Measurements from ENCODE around the gene HLA-DPA1. TPM values are rescaled to one million over a fixed set of nuclear protein-coding genes. Genes with fewer than 3 reads are reported as not detected.

The HLA-DPA1 gene
- total RNA-seq, 2 donors from 2014 or later: 62.0 to 71.2 TPM

GRCh38 chr6:33080127-33081089, 7.0 kb upstream of the HLA-DPA1 start:
- Mint-ChIP-seq H3K27me3 (peaks cover 15% of the 10 kb centered on the region), H3K27ac (peak overlapping the region; percentile 43), H3K36me3 (ENCODE audit: low read depth) (peaks cover 8% of the 10 kb centered on the region), H3K4me1 (peaks cover 47% of the 10 kb centered on the region), H3K4me3 (peak overlapping the region; percentile 50)
- no peak for DNase-seq
- ATAC-seq: peak; percentile 32
- no peaks in the 10 kb centered on the region for H3K9me3 ChIP-seq (ENCODE audit: control insufficient read depth, low read length, poor library complexity, severe bottlenecking)

GRCh38 chr6:33079580-33079979, 6.1 kb upstream of the HLA-DPA1 start:
- Mint-ChIP-seq H3K27me3 (peaks cover 15% of the 10 kb centered on the region), H3K4me1 (peaks cover 50% of the 10 kb centered on the region), H3K36me3 (ENCODE audit: low read depth) (peaks cover 8% of the 10 kb centered on the region), H3K4me3 (no peak overlapping the region), H3K27ac (no peak overlapping the region)
- no peaks in the 10 kb centered on the region for H3K9me3 ChIP-seq (ENCODE audit: control insufficient read depth, low read length, poor library complexity, severe bottlenecking)
- no peak for DNase-seq
- no peak for ATAC-seq

GRCh38 chr6:33078919-33079521, 5.6 kb upstream of the HLA-DPA1 start:
- H3K27ac Mint-ChIP-seq: peak overlapping the region; percentile 68
- no peak for ATAC-seq
- peaks cover 50% of the 10 kb centered on the region for H3K4me1 Mint-ChIP-seq
- H3K9me3 ChIP-seq (ENCODE audit: control insufficient read depth, low read length, poor library complexity, severe bottlenecking): no peaks in the 10 kb centered on the region
- H3K4me3 Mint-ChIP-seq: peak overlapping the region; percentile 7
- H3K36me3 Mint-ChIP-seq (ENCODE audit: low read depth): peaks cover 8% of the 10 kb centered on the region
- peaks cover 15% of the 10 kb centered on the region for H3K27me3 Mint-ChIP-seq
- DNase-seq: no peak

GRCh38 chr6:33078442-33078841, 5.0 kb upstream of the HLA-DPA1 start:
- ATAC-seq (no peak), DNase-seq (no peak)
- Mint-ChIP-seq H3K4me1 (peaks cover 53% of the 10 kb centered on the region), H3K27ac (peak overlapping the region; percentile 68), H3K27me3 (peaks cover 15% of the 10 kb centered on the region), H3K4me3 (peak overlapping the region; percentile 68), H3K36me3 (ENCODE audit: low read depth) (peaks cover 8% of the 10 kb centered on the region)
- H3K9me3 ChIP-seq (ENCODE audit: control insufficient read depth, low read length, poor library complexity, severe bottlenecking): no peaks in the 10 kb centered on the region

GRCh38 chr6:33077908-33078307, 4.5 kb upstream of the HLA-DPA1 start:
- no peak for DNase-seq
- Mint-ChIP-seq H3K27ac (peak overlapping the region; percentile 68), H3K4me1 (peaks cover 55% of the 10 kb centered on the region), H3K36me3 (ENCODE audit: low read depth) (peaks cover 8% of the 10 kb centered on the region), H3K4me3 (peak overlapping the region; percentile 68), H3K27me3 (peaks cover 15% of the 10 kb centered on the region)
- no peaks in the 10 kb centered on the region for H3K9me3 ChIP-seq (ENCODE audit: control insufficient read depth, low read length, poor library complexity, severe bottlenecking)
- no peak for ATAC-seq

- H3K4me1 Mint-ChIP-seq: peaks cover 54% of the 10 kb centered on the region
- peak overlapping the region; percentile 86 for H3K4me3 Mint-ChIP-seq
- peaks cover 10% of the 10 kb centered on the region for H3K36me3 Mint-ChIP-seq (ENCODE audit: low read depth)
- ATAC-seq (no peak), DNase-seq (no peak)
- peak overlapping the region; percentile 94 for H3K27ac Mint-ChIP-seq
- H3K9me3 ChIP-seq (ENCODE audit: control insufficient read depth, low read length, poor library complexity, severe bottlenecking): no peaks in the 10 kb centered on the region
- H3K27me3 Mint-ChIP-seq: peaks cover 19% of the 10 kb centered on the region
Observed at GRCh38 chr6:33076406-33076934, 3.0 kb upstream of the HLA-DPA1 start.

GRCh38 chr6:33075568-33076405, 2.3 kb upstream of the HLA-DPA1 start, which contains the start of gene HLA-DPB1:
Gene HLA-DPB1 (plus strand): TSS chr6:33075990. CDS start chr6:33076042, 52 bp downstream.
- Mint-ChIP-seq H3K36me3 (ENCODE audit: low read depth) (peaks cover 7% of the 10 kb centered on the region), H3K27ac (peak within 1 kb of the TSS; percentile 94), H3K27me3 (peaks cover 19% of the 10 kb centered on the region), H3K4me1 (peaks cover 54% of the 10 kb centered on the region), H3K4me3 (peak within 1 kb of the TSS; percentile 86)
- H3K9me3 ChIP-seq (ENCODE audit: control insufficient read depth, low read length, poor library complexity, severe bottlenecking): no peaks in the 10 kb centered on the region
- ATAC-seq: peak; percentile 92
- no peak for DNase-seq

- Mint-ChIP-seq H3K27ac (peak overlapping the region; percentile 94), H3K4me3 (peak overlapping the region; percentile 43), H3K4me1 (peaks cover 49% of the 10 kb centered on the region), H3K36me3 (ENCODE audit: low read depth) (peaks cover 7% of the 10 kb centered on the region), H3K27me3 (peaks cover 19% of the 10 kb centered on the region)
- no peaks in the 10 kb centered on the region for H3K9me3 ChIP-seq (ENCODE audit: control insufficient read depth, low read length, poor library complexity, severe bottlenecking)
- no peak for ATAC-seq
- DNase-seq: no peak
Observed at GRCh38 chr6:33075208-33075567, 1.7 kb upstream of the HLA-DPA1 start.

GRCh38 chr6:33072508-33073100, 845 bp downstream of the HLA-DPA1 start:
- peak overlapping the region; percentile 91 for H3K27ac Mint-ChIP-seq
- H3K9me3 ChIP-seq (ENCODE audit: control insufficient read depth, low read length, poor library complexity, severe bottlenecking): no peaks in the 10 kb centered on the region
- H3K27me3 Mint-ChIP-seq: peaks cover 9% of the 10 kb centered on the region
- no peak for ATAC-seq
- peaks cover 14% of the 10 kb centered on the region for H3K36me3 Mint-ChIP-seq (ENCODE audit: low read depth)
- peaks cover 41% of the 10 kb centered on the region for H3K4me1 Mint-ChIP-seq
- H3K4me3 Mint-ChIP-seq: peak overlapping the region; percentile 95
- no peak for DNase-seq

GRCh38 chr6:33071569-33071968, 1.9 kb downstream of the HLA-DPA1 start:
- no peaks in the 10 kb centered on the region for H3K9me3 ChIP-seq (ENCODE audit: control insufficient read depth, low read length, poor library complexity, severe bottlenecking)
- H3K27me3 Mint-ChIP-seq: peaks cover 8% of the 10 kb centered on the region
- peaks cover 36% of the 10 kb centered on the region for H3K4me1 Mint-ChIP-seq
- H3K27ac Mint-ChIP-seq: peak overlapping the region; percentile 57
- no peak for ATAC-seq
- H3K4me3 Mint-ChIP-seq: peak overlapping the region; percentile 95
- DNase-seq: no peak
- peaks cover 16% of the 10 kb centered on the region for H3K36me3 Mint-ChIP-seq (ENCODE audit: low read depth)

- no peak overlapping the region for H3K4me3 Mint-ChIP-seq
- peaks cover 5% of the 10 kb centered on the region for H3K27me3 Mint-ChIP-seq
- H3K27ac Mint-ChIP-seq: peak overlapping the region; percentile 57
Observed at GRCh38 chr6:33070909-33071308, 2.5 kb downstream of the HLA-DPA1 start.

GRCh38 chr6:33069021-33069738, 4.3 kb downstream of the HLA-DPA1 start:
- no peak overlapping the region for H3K4me3 Mint-ChIP-seq
- no peak for ATAC-seq
- H3K36me3 Mint-ChIP-seq (ENCODE audit: low read depth): peaks cover 18% of the 10 kb centered on the region
- no peak for DNase-seq
- peaks cover 4% of the 10 kb centered on the region for H3K27me3 Mint-ChIP-seq
- peaks cover 29% of the 10 kb centered on the region for H3K4me1 Mint-ChIP-seq
- no peaks in the 10 kb centered on the region for H3K9me3 ChIP-seq (ENCODE audit: control insufficient read depth, low read length, poor library complexity, severe bottlenecking)
- H3K27ac Mint-ChIP-seq: peak overlapping the region; percentile 43

More at GRCh38 chr6:33070909-33071308, 2.5 kb downstream of the HLA-DPA1 start:
- Mint-ChIP-seq H3K4me1 (peaks cover 32% of the 10 kb centered on the region), H3K36me3 (ENCODE audit: low read depth) (peaks cover 16% of the 10 kb centered on the region)
- H3K9me3 ChIP-seq (ENCODE audit: control insufficient read depth, low read length, poor library complexity, severe bottlenecking): no peaks in the 10 kb centered on the region
- no peak for DNase-seq
- no peak for ATAC-seq
